Mammary epithelial cell (primary cell): ENCODE data around the gene LIFR.

ENCODE experiments used
- EZH2 ChIP-seq: IDR thresholded peaks from 2 replicates; pipeline ENCODE4 v1.6.1; 2012; ENCODE audit warnings: low read length, inconsistent platforms, borderline replicate concordance
- TF ChIP-seq, protein P1 (sequence below), 2 donors: IDR thresholded peaks in 1 of 2; conservative IDR thresholded peaks in 1 of 2; 2 replicates each; pipeline ENCODE4 v1.5.1; 2011 to 2012; ENCODE audit warnings: inconsistent platforms in 2 of 2, low read length in 2 of 2, mild to moderate bottlenecking in 2 of 2, control low read depth in 1 of 2, low read depth in 1 of 2; ENCODE audit not compliant: insufficient read depth in 1 of 2; ENCODE audit errors: extremely low read depth in 1 of 2

DNA sequence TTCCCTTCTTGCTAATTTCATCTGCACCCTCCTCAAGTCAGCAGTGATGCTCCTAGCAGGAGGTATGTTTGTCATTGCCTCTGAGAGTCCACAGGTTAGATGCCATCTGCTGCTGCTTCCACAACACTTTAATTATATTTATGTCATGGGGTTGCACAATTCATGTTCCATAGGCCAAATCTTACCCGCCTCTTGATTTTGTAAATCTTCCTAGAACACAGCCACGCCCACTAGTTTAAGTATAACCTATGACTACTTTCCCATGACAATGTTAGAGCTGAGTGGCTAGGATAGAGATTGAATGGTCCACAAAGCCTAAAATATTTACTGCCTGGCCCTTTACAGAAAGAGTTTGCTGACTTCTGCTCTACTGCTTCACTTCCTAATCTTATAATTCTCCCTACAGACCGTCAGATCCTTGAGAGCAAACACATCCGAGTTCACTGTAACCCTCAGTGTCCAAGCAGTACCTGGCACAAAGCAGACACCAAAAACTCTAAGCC, 21.1 kb downstream of the LIFR start:
- TF ChIP-seq, protein P1, sequence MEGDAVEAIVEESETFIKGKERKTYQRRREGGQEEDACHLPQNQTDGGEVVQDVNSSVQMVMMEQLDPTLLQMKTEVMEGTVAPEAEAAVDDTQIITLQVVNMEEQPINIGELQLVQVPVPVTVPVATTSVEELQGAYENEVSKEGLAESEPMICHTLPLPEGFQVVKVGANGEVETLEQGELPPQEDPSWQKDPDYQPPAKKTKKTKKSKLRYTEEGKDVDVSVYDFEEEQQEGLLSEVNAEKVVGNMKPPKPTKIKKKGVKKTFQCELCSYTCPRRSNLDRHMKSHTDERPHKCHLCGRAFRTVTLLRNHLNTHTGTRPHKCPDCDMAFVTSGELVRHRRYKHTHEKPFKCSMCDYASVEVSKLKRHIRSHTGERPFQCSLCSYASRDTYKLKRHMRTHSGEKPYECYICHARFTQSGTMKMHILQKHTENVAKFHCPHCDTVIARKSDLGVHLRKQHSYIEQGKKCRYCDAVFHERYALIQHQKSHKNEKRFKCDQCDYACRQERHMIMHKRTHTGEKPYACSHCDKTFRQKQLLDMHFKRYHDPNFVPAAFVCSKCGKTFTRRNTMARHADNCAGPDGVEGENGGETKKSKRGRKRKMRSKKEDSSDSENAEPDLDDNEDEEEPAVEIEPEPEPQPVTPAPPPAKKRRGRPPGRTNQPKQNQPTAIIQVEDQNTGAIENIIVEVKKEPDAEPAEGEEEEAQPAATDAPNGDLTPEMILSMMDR (conservative IDR thresholded peaks at IDR 0.05 in 1 of 2, IDR thresholded peaks at IDR 0.05 in 1 of 2; ENCODE audit: extremely low read depth in 1 of 2, insufficient read depth in 1 of 2, low read depth in 1 of 2, low read length in 2 of 2): no peak
- TF ChIP-seq EZH2: no peak
